Measurements from ENCODE around the gene FAM222A.

Gene FAM222A

GRCh38 chr12:109719123-109720022 is 5.7 kb downstream of the FAM222A start:
- DNase-seq (ENCODE audit: low spot score) = no peak
- TF ChIP-seq, protein P1, sequence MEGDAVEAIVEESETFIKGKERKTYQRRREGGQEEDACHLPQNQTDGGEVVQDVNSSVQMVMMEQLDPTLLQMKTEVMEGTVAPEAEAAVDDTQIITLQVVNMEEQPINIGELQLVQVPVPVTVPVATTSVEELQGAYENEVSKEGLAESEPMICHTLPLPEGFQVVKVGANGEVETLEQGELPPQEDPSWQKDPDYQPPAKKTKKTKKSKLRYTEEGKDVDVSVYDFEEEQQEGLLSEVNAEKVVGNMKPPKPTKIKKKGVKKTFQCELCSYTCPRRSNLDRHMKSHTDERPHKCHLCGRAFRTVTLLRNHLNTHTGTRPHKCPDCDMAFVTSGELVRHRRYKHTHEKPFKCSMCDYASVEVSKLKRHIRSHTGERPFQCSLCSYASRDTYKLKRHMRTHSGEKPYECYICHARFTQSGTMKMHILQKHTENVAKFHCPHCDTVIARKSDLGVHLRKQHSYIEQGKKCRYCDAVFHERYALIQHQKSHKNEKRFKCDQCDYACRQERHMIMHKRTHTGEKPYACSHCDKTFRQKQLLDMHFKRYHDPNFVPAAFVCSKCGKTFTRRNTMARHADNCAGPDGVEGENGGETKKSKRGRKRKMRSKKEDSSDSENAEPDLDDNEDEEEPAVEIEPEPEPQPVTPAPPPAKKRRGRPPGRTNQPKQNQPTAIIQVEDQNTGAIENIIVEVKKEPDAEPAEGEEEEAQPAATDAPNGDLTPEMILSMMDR (IDR thresholded peaks at IDR 0.05; ENCODE audit: extremely low read depth, missing control alignments) = no peak

GRCh38 chr12:109720152-109720856 is 6.7 kb downstream of the FAM222A start:
- DNase-seq (ENCODE audit: low spot score) = no peak

GRCh38 chr12:109720857-109721189 is 7.2 kb downstream of the FAM222A start:
- no peak for DNase-seq (ENCODE audit: low spot score)
- TF ChIP-seq, protein P1 (IDR thresholded peaks at IDR 0.05; ENCODE audit: extremely low read depth, missing control alignments) = no peak

More at GRCh38 chr12:109720152-109720856, 6.7 kb downstream of the FAM222A start:
- TF ChIP-seq, protein P1 (IDR thresholded peaks at IDR 0.05; ENCODE audit: extremely low read depth, missing control alignments) = no peak

DNA sequence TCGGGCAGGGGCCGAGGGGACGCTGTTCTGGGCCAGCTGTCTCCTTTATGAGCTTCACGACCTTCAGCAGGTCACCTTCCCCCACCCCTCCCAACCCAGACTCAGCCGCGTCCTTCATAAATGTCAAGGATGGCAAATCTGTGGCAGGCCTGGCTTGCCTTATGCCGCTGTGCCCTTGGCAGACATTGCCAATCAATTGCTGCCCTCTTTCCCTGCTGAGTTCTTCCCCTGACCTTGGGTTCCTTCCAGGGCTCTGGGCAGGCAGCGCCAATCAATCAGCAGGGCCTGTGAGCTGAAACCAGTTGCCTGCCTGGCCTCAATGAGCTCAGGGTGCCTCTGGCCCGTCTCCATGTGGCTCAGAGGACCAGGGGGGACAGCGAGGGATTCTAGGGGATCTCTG is 7.7 kb downstream of the FAM222A start:
- TF ChIP-seq, protein P1 (IDR thresholded peaks at IDR 0.05; ENCODE audit: extremely low read depth, missing control alignments) = no peak
- DNase-seq (ENCODE audit: low spot score) = no peak

DNA sequence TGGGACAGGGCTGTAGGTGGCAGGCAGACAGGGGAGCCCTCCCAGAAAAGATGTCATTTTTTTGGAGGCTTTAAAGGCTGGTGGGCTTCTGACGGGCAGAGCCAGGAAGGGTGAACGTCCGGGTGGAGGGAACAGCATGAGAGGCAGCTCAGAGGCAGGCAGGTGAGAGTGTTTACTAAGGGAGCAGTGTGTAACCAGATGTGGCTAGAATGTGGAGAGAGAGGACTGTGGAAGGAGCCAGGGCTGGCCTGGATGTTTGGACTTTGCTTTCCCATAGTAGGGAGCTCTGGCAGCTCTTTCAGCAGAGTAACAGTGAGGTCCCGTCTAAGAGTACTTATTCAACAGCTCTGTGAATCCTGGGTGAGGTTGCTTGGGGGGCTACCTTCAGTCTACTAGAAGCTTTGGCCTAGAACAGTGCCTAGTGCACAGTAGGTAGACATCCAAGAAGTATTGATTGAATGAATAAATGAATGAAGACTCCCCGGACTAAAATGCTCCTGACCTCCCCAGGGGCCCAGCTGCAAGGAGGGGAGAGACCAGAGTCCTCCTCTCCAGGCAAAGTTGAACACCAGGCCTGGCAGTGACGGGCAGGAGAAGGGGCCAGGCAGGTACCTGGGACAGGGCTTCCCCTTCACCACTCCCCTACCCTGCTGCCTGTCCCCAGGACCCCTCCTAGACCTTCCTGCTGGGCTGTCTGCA is 8.5 kb downstream of the FAM222A start:
- TF ChIP-seq, protein P1 (IDR thresholded peaks at IDR 0.05; ENCODE audit: extremely low read depth, missing control alignments) = no peak
- no peak for DNase-seq (ENCODE audit: low spot score)

GRCh38 chr12:109722721-109723094 is 9.1 kb downstream of the FAM222A start:
- TF ChIP-seq, protein P1 (IDR thresholded peaks at IDR 0.05; ENCODE audit: extremely low read depth, missing control alignments) = no peak
- no peak for DNase-seq (ENCODE audit: low spot score)

Data from GM20000 (cell line).